K562 (cell line): ENCODE results near the gene PRDM8. TPM values are rescaled to one million over a fixed set of nuclear protein-coding genes. Genes with fewer than 3 reads are reported as not detected.

Experiments
- C11orf30 ChIP-seq: fragments of 450-650 bp; IDR thresholded peaks from 2 replicates; pipeline ENCODE4 v1.6.1; 2016; ENCODE audit warnings: low read depth, mild to moderate bottlenecking
- CCAR2 ChIP-seq: fragments of 200-400 bp; formaldehyde crosslinking; IDR thresholded peaks from 2 replicates; pipeline ENCODE4 v1.6.1; 2017; ENCODE audit warnings: mild to moderate bottlenecking, low read depth, low read length
- CHD4 ChIP-seq: fragments of 200-600 bp; sonication (generic); IDR thresholded peaks from 3 replicates; pipeline ENCODE4 v1.6.1; 2012; ENCODE audit warnings: low read depth, mild to moderate bottlenecking, mixed read lengths, low read length, inconsistent platforms; ENCODE audit not compliant: insufficient read depth, insufficient replicate concordance, poor library complexity, severe bottlenecking
- CLOCK ChIP-seq: fragments of 250-450 bp; sonication (Bioruptor Pico); IDR thresholded peaks from 2 replicates; pipeline ENCODE4 v1.4.0; 2020; ENCODE audit warnings: mild to moderate bottlenecking, moderate library complexity, borderline replicate concordance
- EP400 ChIP-seq: fragments of 450-650 bp; IDR thresholded peaks from 2 replicates; pipeline ENCODE4 v1.6.1; 2017; ENCODE audit warnings: antibody characterized with exemption, mild to moderate bottlenecking, moderate library complexity
- GATAD2B ChIP-seq: fragments of 450-650 bp; IDR thresholded peaks from 2 replicates; pipeline ENCODE4 v1.6.1; 2017; ENCODE audit warnings: mild to moderate bottlenecking, borderline replicate concordance
- GTF2F1 ChIP-seq: IDR thresholded peaks from 2 replicates; pipeline ENCODE4 v1.6.1; 2011; ENCODE audit warnings: low read depth, low read length, improper control_type of control experiment
- HOXB6 ChIP-seq: fragments of 250-450 bp; sonication (Bioruptor Pico); IDR thresholded peaks from 2 replicates; pipeline ENCODE4 v1.5.1; 2022; ENCODE audit warnings: mild to moderate bottlenecking, borderline replicate concordance
- MAZ ChIP-seq, 2 experiments: fragments of 450-650 bp in 1 of 2; sonication (generic) in 1 of 2; formaldehyde crosslinking; IDR thresholded peaks in 1 of 2; conservative IDR thresholded peaks in 1 of 2; 2 replicates each; pipeline versions ENCODE4 v1.4.0 to v1.5.0; 2020; ENCODE audit warnings: mild to moderate bottlenecking in 1 of 2, missing genetic modification reagents in 1 of 2
- MECOM ChIP-seq: fragments of 250-450 bp; sonication (Bioruptor Pico); IDR thresholded peaks from 2 replicates; pipeline ENCODE4 v1.8.0; 2022; ENCODE audit warnings: inconsistent platforms
- NBN ChIP-seq: fragments of 450-650 bp; IDR thresholded peaks from 2 replicates; pipeline ENCODE4 v1.6.1; 2016; ENCODE audit warnings: low read depth, mild to moderate bottlenecking
- NFE2L1 ChIP-seq: fragments of 450-650 bp; IDR thresholded peaks from 2 replicates; pipeline ENCODE4 v1.6.1; 2016; ENCODE audit warnings: missing genetic modification characterization, low read depth, mild to moderate bottlenecking, missing compliant biosample characterization, moderate library complexity, borderline replicate concordance
- RNF2 ChIP-seq: sonication (generic); IDR thresholded peaks from 2 replicates; pipeline ENCODE4 v1.6.1; 2016
- SMARCA4 ChIP-seq: fragments of 450-650 bp; IDR thresholded peaks from 2 replicates; pipeline ENCODE4 v1.6.1; 2016
- TAF1 ChIP-seq: IDR thresholded peaks from 2 replicates; pipeline ENCODE4 v1.6.1; 2011; ENCODE audit warnings: mild to moderate bottlenecking, low read length, moderate library complexity; ENCODE audit not compliant: insufficient read depth, control insufficient read depth, severe bottlenecking; ENCODE audit errors: extremely low read depth
- TFAP4 ChIP-seq: sonication (generic); formaldehyde crosslinking; IDR thresholded peaks from 2 replicates; pipeline ENCODE4 v1.8.0; 2022; ENCODE audit warnings: missing genetic modification reagents, mild to moderate bottlenecking, moderate library complexity, borderline replicate concordance
- THRAP3 ChIP-seq: fragments of 450-650 bp; IDR thresholded peaks from 2 replicates; pipeline ENCODE4 v1.6.1; 2016; ENCODE audit warnings: mild to moderate bottlenecking, inconsistent platforms, borderline replicate concordance
- U2AF2 ChIP-seq: fragments of 200-400 bp; formaldehyde crosslinking; optimal IDR thresholded peaks from 2 replicates; pipeline ENCODE3; 2017; ENCODE audit warnings: low read depth, mild to moderate bottlenecking, low read length
- ZNF263 ChIP-seq: sonication (generic); formaldehyde crosslinking; IDR thresholded peaks from 2 replicates; pipeline ENCODE4 v1.8.0; 2022; ENCODE audit warnings: mild to moderate bottlenecking, missing genetic modification reagents, borderline replicate concordance
- ZNF274 ChIP-seq: IDR thresholded peaks from 2 replicates; pipeline ENCODE4 v1.6.1; 2011; ENCODE audit warnings: low read depth, mild to moderate bottlenecking, low read length, moderate library complexity, borderline replicate concordance
- ZNF57 ChIP-seq: fragments of 450-650 bp; formaldehyde crosslinking; IDR thresholded peaks from 2 replicates; pipeline ENCODE4 v1.4.0; 2020; ENCODE audit warnings: mild to moderate bottlenecking, moderate library complexity
- ZNF707 ChIP-seq: fragments of 250-450 bp; sonication (Bioruptor Pico); conservative IDR thresholded peaks from 2 replicates; pipeline ENCODE4 v1.8.0; 2022; ENCODE audit warnings: inconsistent platforms, mild to moderate bottlenecking, moderate library complexity
- ZNF778 ChIP-seq: fragments of 450-650 bp; formaldehyde crosslinking; IDR thresholded peaks from 2 replicates; pipeline ENCODE4 v1.4.0; 2020; ENCODE audit warnings: mild to moderate bottlenecking, moderate library complexity
- ZZZ3 ChIP-seq: fragments of 450-650 bp; IDR thresholded peaks from 2 replicates; pipeline ENCODE4 v1.6.1; 2016; ENCODE audit warnings: antibody characterized with exemption, mild to moderate bottlenecking, moderate library complexity
- polyA plus RNA-seq, 8 experiments: library from polyadenylated mRNA; depleted of rRNA in 4 of 8; stranded (reverse) in 5 of 8; unstranded in 3 of 8; fragments of >200 nt; fragmentation: Nextera tagmentation in 2 of 8; fragmentation: Illumina TruSeq in 1 of 8; extraction: Ambion mirVana in 2 of 8; extraction: Trizol in 1 of 8; gene quantifications; 2 replicates each; pipeline versions ENCODE4 v1.2.1 to v1.2.3, GENCODE V29; 2011 to 2014; ENCODE audit warnings: inconsistent platforms in 1 of 8, missing spikeins in 1 of 8
- total RNA-seq, 7 experiments: library from RNA; depleted of rRNA in 6 of 7; stranded (reverse); fragments of >200 nt in 6 of 7; fragmentation: Illumina TruSeq in 2 of 7; extraction: Trizol in 2 of 7; gene quantifications; 2 replicates each; pipeline versions ENCODE4 v1.2.1 to v1.2.3, GENCODE V29; 2011 to 2021; ENCODE audit warnings: low replicate concordance in 1 of 7
- TF ChIP-seq, protein P1 (sequence below): fragments of 450-650 bp; IDR thresholded peaks from 2 replicates; pipeline ENCODE4 v1.6.1; 2018; ENCODE audit warnings: mild to moderate bottlenecking, low read depth; ENCODE audit not compliant: partially characterized antibody

Gene PRDM8
- total and polyA plus RNA-seq, 9 of the 15 experiments (the other 6 are each of a cell fraction or from before 2014, with no cell fraction given) = 0.40 TPM; not detected in 8

- no peak for TF ChIP-seq GATAD2B
- no peak for TF ChIP-seq GTF2F1
- 0 out of 2 replicates have a peak, but pooled peaks have one; percentile 56 for TF ChIP-seq RNF2
- no peak for TF ChIP-seq NBN
- TF ChIP-seq ZNF263 = no peak
- TF ChIP-seq CLOCK (CRISPR knock-in tag) = no peak
- TF ChIP-seq ZNF778 (CRISPR knock-in tag) = no peak
- TF ChIP-seq, protein P1, sequence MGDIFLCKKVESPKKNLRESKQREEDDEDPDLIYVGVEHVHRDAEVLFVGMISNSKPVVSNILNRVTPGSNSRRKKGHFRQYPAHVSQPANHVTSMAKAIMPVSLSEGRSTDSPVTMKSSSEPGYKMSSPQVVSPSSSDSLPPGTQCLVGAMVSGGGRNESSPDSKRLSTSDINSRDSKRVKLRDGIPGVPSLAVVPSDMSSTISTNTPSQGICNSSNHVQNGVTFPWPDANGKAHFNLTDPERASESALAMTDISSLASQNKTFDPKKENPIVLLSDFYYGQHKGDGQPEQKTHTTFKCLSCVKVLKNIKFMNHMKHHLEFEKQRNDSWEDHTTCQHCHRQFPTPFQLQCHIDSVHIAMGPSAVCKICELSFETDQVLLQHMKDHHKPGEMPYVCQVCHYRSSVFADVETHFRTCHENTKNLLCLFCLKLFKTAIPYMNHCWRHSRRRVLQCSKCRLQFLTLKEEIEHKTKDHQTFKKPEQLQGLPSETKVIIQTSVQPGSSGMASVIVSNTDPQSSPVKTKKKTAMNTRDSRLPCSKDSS = no peak
- TF ChIP-seq MAZ (CRISPR knock-in tag; conservative IDR thresholded peaks at IDR 0.05 in 1 of 2, IDR thresholded peaks at IDR 0.05 in 1 of 2) = no peak
- TF ChIP-seq ZNF707 = no peak
- no peak for TF ChIP-seq CCAR2
- TF ChIP-seq TAF1 = no peak
- TF ChIP-seq CHD4 = no peak
- no peak for TF ChIP-seq TFAP4 (CRISPR knock-in tag)
- TF ChIP-seq C11orf30 = peak; percentile 64
- TF ChIP-seq ZZZ3 = no peak
- TF ChIP-seq ZNF274 = no peak
- TF ChIP-seq MECOM (CRISPR knock-in tag) = no peak
- TF ChIP-seq EP400 = 0 out of 2 replicates have a peak, but pooled peaks have one; percentile 23
- TF ChIP-seq HOXB6 (CRISPR knock-in tag) = no peak
- no peak for TF ChIP-seq U2AF2
- TF ChIP-seq SMARCA4 = no peak; the same call in 1 of the 2 replicates
- no peak for TF ChIP-seq ZNF57
- TF ChIP-seq NFE2L1 (tag) = no peak
- TF ChIP-seq THRAP3 = no peak
Measured at GRCh38 chr4:80161413-80162058, 35.8 kb upstream of the PRDM8 start (continued).
